HEK293 (cell line): Measurements from ENCODE around the gene STRN4.

Source experiments
- CTCF ChIA-PET: fragments of 350-600 bp; formaldehyde crosslinking; extraction: SDS; loops from one replicate; lab custom pipeline; 2021; ENCODE audit warnings: antibody characterized with exemption; lab: Yijun Ruan, JAX
- POLR2A ChIA-PET: fragments of 300-600 bp; formaldehyde crosslinking; extraction: SDS; loops from one replicate; lab custom pipeline; 2020; ENCODE audit warnings: antibody characterized with exemption, inconsistent platforms; lab: Yijun Ruan, JAX
- H3K27ac ChIP-seq: fragments of 200-500 bp; sonication (Bioruptor generic); 2 replicates; pipeline ENCODE4 v1.5.1; 2014; ENCODE audit warnings: low read depth, low read length, control low read depth, inconsistent platforms; ENCODE audit errors: extremely low read depth
- H3K36me3 ChIP-seq, 2 experiments: fragments of 200-500 bp in 1 of 2; sonication (Bioruptor generic) in 1 of 2; 1 replicate in 1 of 2; 2 replicates in 1 of 2; pipeline ENCODE4 v1.5.1; 2014 to 2017; ENCODE audit warnings: inconsistent platforms in 2 of 2, low read length in 2 of 2; ENCODE audit not compliant: control insufficient read depth in 2 of 2, insufficient read depth in 1 of 2
- H3K4me1 ChIP-seq: fragments of 200-500 bp; sonication (Bioruptor generic); 2 replicates; pipeline ENCODE4 v1.5.1; 2014; ENCODE audit warnings: mild to moderate bottlenecking, low read length, inconsistent platforms; ENCODE audit not compliant: control insufficient read depth, insufficient read depth
- H3K4me3 ChIP-seq: 2 replicates; pipeline ENCODE4 v1.5.1; 2011; ENCODE audit warnings: low read depth, mild to moderate bottlenecking, control low read depth, low read length, moderate library complexity
- H3K9me3 ChIP-seq: fragments of 200-500 bp; sonication (Bioruptor generic); 2 replicates; pipeline ENCODE4 v1.5.1; 2014; ENCODE audit warnings: low read depth, low read length, inconsistent platforms; ENCODE audit not compliant: control insufficient read depth, insufficient read depth
- EGR2 ChIP-seq: fragments of 450-650 bp; formaldehyde crosslinking; IDR thresholded peaks from 2 replicates; pipeline ENCODE4 v1.5.1; 2016; ENCODE audit warnings: low read depth, missing biosample characterization, missing genetic modification characterization
- KLF17 ChIP-seq: fragments of 450-650 bp; formaldehyde crosslinking; IDR thresholded peaks from 2 replicates; pipeline ENCODE4 v1.5.1; 2016; ENCODE audit warnings: missing biosample characterization, missing genetic modification characterization
- PATZ1 ChIP-seq: fragments of 450-650 bp; formaldehyde crosslinking; IDR thresholded peaks from 2 replicates; pipeline ENCODE4 v1.5.1; 2016; ENCODE audit warnings: missing biosample characterization, missing genetic modification characterization
- SALL2 ChIP-seq: fragments of 450-650 bp; formaldehyde crosslinking; IDR thresholded peaks from 2 replicates; pipeline ENCODE4 v1.5.0; 2017; ENCODE audit warnings: missing biosample characterization, mild to moderate bottlenecking, missing genetic modification characterization, borderline replicate concordance
- SCRT2 ChIP-seq: fragments of 450-650 bp; formaldehyde crosslinking; IDR thresholded peaks from 2 replicates; pipeline ENCODE4 v1.5.1; 2016; ENCODE audit warnings: missing biosample characterization, missing genetic modification characterization
- ZFHX2 ChIP-seq: fragments of 450-650 bp; formaldehyde crosslinking; conservative IDR thresholded peaks from 2 replicates; pipeline ENCODE4 v1.5.1; 2016; ENCODE audit warnings: missing biosample characterization, missing genetic modification characterization
- ZFP41 ChIP-seq: fragments of 450-650 bp; formaldehyde crosslinking; IDR thresholded peaks from 2 replicates; pipeline ENCODE4 v1.5.1; 2016; ENCODE audit warnings: missing biosample characterization, missing genetic modification characterization, borderline replicate concordance
- ZNF132 ChIP-seq: fragments of 450-650 bp; formaldehyde crosslinking; IDR thresholded peaks from 2 replicates; pipeline ENCODE4 v1.5.1; 2017; ENCODE audit warnings: missing biosample characterization, missing genetic modification characterization, borderline replicate concordance
- ZNF133 ChIP-seq: fragments of 450-650 bp; formaldehyde crosslinking; IDR thresholded peaks from 2 replicates; pipeline ENCODE4 v1.5.1; 2016; ENCODE audit warnings: missing biosample characterization, missing genetic modification characterization
- ZNF18 ChIP-seq: fragments of 450-650 bp; formaldehyde crosslinking; IDR thresholded peaks from 2 replicates; pipeline ENCODE4 v1.5.1; 2016; ENCODE audit warnings: missing biosample characterization, missing genetic modification characterization
- ZNF274 ChIP-seq, 2 experiments: fragments of 200-500 bp in 1 of 2; fragments of 450-650 bp in 1 of 2; sonication (Bioruptor generic) in 1 of 2; formaldehyde crosslinking in 1 of 2; IDR thresholded peaks; 2 replicates each; pipeline versions ENCODE4 v1.5.1 to v1.6.1; 2014 to 2016; ENCODE audit warnings: borderline replicate concordance in 1 of 2, inconsistent platforms in 1 of 2, low read length in 1 of 2, missing biosample characterization in 1 of 2, missing genetic modification characterization in 1 of 2
- ZNF292 ChIP-seq: fragments of 450-650 bp; formaldehyde crosslinking; IDR thresholded peaks from 2 replicates; pipeline ENCODE4 v1.5.1; 2016; ENCODE audit warnings: low read depth, missing biosample characterization, missing genetic modification characterization, borderline replicate concordance
- ZNF341 ChIP-seq: fragments of 450-650 bp; formaldehyde crosslinking; IDR thresholded peaks from 2 replicates; pipeline ENCODE4; 2016; ENCODE audit warnings: low read depth, missing biosample characterization, missing genetic modification characterization
- ZNF350 ChIP-seq: fragments of 450-650 bp; formaldehyde crosslinking; IDR thresholded peaks from 2 replicates; pipeline ENCODE4 v1.5.0; 2017; ENCODE audit warnings: missing biosample characterization, mild to moderate bottlenecking, missing genetic modification characterization
- ZNF426 ChIP-seq: fragments of 450-650 bp; formaldehyde crosslinking; IDR thresholded peaks from 2 replicates; pipeline ENCODE4 v1.5.1; 2017; ENCODE audit warnings: missing biosample characterization, missing genetic modification characterization, mild to moderate bottlenecking, inconsistent platforms, moderate library complexity
- ZNF585B ChIP-seq: fragments of 450-650 bp; formaldehyde crosslinking; IDR thresholded peaks from 2 replicates; pipeline ENCODE4 v1.5.1; 2016; ENCODE audit warnings: missing biosample characterization, missing genetic modification characterization
- ZNF610 ChIP-seq: fragments of 450-650 bp; formaldehyde crosslinking; IDR thresholded peaks from 2 replicates; pipeline ENCODE4 v1.5.1; 2016; ENCODE audit warnings: missing biosample characterization, missing genetic modification characterization, borderline replicate concordance
- ZNF768 ChIP-seq: fragments of 450-650 bp; formaldehyde crosslinking; IDR thresholded peaks from 2 replicates; pipeline ENCODE4 v1.5.1; 2018; ENCODE audit warnings: missing biosample characterization, mild to moderate bottlenecking, missing genetic modification characterization
- ZNF777 ChIP-seq: fragments of 450-650 bp; formaldehyde crosslinking; IDR thresholded peaks from 2 replicates; pipeline ENCODE4 v1.5.1; 2017; ENCODE audit warnings: missing biosample characterization, missing genetic modification characterization, borderline replicate concordance
- ZNF837 ChIP-seq: fragments of 450-650 bp; formaldehyde crosslinking; IDR thresholded peaks from 2 replicates; pipeline ENCODE4 v1.5.1; 2016; ENCODE audit warnings: missing biosample characterization, missing genetic modification characterization
- ZSCAN23 ChIP-seq: fragments of 450-650 bp; formaldehyde crosslinking; IDR thresholded peaks from 2 replicates; pipeline ENCODE4 v1.5.1; 2016; ENCODE audit warnings: missing biosample characterization, missing genetic modification characterization
- ZSCAN4 ChIP-seq: fragments of 450-650 bp; formaldehyde crosslinking; IDR thresholded peaks from 2 replicates; pipeline ENCODE4 v1.5.1; 2017; ENCODE audit warnings: missing biosample characterization, missing genetic modification characterization
- ZSCAN5A ChIP-seq: fragments of 450-650 bp; formaldehyde crosslinking; IDR thresholded peaks from 2 replicates; pipeline ENCODE4 v1.5.1; 2016; ENCODE audit warnings: missing biosample characterization, missing genetic modification characterization

Gene STRN4

GRCh38 chr19:46741447-46741846 lies 4.8 kb downstream of the STRN4 start (continued):
- TF ChIP-seq PATZ1 (tag by site-specific recombination) (no peak), KLF17 (tag by site-specific recombination) (no peak), ZNF585B (tag by site-specific recombination) (no peak), ZNF837 (no peak), ZNF132 (tag by site-specific recombination) (no peak), ZNF350 (no peak), ZNF426 (tag by site-specific recombination) (no peak)

GRCh38 chr19:46739290-46739771 lies 6.9 kb downstream of the STRN4 start:
- H3K9me3 ChIP-seq: no peaks in the 10 kb centered on the region
- H3K4me3 ChIP-seq: no peak overlapping the region
- ChIA-PET POLR2A (no interaction called here), CTCF (interaction anchor here (0.6 to 1.0 kb wide), 3 partner anchors 11 to 35 kb away, joined by 4 to 5 read pairs (median 4); no protein-coding TSS in a partner anchor)
- TF ChIP-seq ZFHX2 (tag by site-specific recombination) (peak; percentile 47), SCRT2 (tag by site-specific recombination) (peak; percentile 69), ZSCAN23 (tag by site-specific recombination) (no peak), EGR2 (tag by site-specific recombination) (peak; percentile 72)
- H3K36me3 ChIP-seq: peaks cover 38 to 68% of the 10 kb centered on the region in 2 experiments
- no peak overlapping the region for H3K27ac ChIP-seq
- peaks cover 3% of the 10 kb centered on the region; the same call in 1 of the 2 replicates for H3K4me1 ChIP-seq

- Histone ChIP-seq H3K4me3 (no peak overlapping the region), H3K4me1 (no peaks in the 10 kb centered on the region), H3K27ac (no peak overlapping the region), H3K9me3 (no peaks in the 10 kb centered on the region), H3K36me3 (peaks cover 45 to 81% of the 10 kb centered on the region in 2 experiments)
- POLR2A ChIA-PET: interaction anchor here (0.7 to 0.8 kb wide), 2 partner anchors 9 to 23 kb away, joined by 3 to 4 read pairs; no protein-coding TSS in a partner anchor
- CTCF ChIA-PET: interaction anchor here (0.5 to 1.5 kb wide), 7 partner anchors 12 to 103 kb away, joined by 3 to 5 read pairs (median 3); partner anchors contain the start of gene DACT3
- TF ChIP-seq ZNF768 (tag by site-specific recombination): no peak
- no peak for TF ChIP-seq ZNF610 (tag by site-specific recombination)
- no peak for TF ChIP-seq ZNF133 (tag by site-specific recombination)
- TF ChIP-seq ZNF777 (tag by site-specific recombination): no peak
- TF ChIP-seq ZFP41 (tag by site-specific recombination): no peak
- no peak for TF ChIP-seq ZSCAN4
- TF ChIP-seq SALL2 (tag by site-specific recombination): no peak
- no peak for TF ChIP-seq ZNF132 (tag by site-specific recombination)
- TF ChIP-seq ZNF18 (tag by site-specific recombination): no peak
- TF ChIP-seq ZNF341 (tag by site-specific recombination): no peak
- no peak for TF ChIP-seq ZNF274 (IDR thresholded peaks at IDR 0.05; ENCODE audit: low read length)
- no peak for TF ChIP-seq ZNF274 (tag by site-specific recombination; IDR thresholded peaks at IDR 0.05; ENCODE audit: borderline replicate concordance)
- no peak for TF ChIP-seq ZSCAN5A (tag by site-specific recombination)
- no peak for TF ChIP-seq ZNF292 (tag by site-specific recombination)
Measured at GRCh38 chr19:46737761-46738171, 8.5 kb downstream of the STRN4 start.
